K562 (cell line): ENCODE data around the gene GHR. TPM values are rescaled to one million over a fixed set of nuclear protein-coding genes. Genes with fewer than 3 reads are reported as not detected.

Source experiments
- ATAC-seq: fragments of 200-7000 bp; cut with Tn5 transposase; 3 replicates; pipeline ENCODE4 v1.9.1; 2020; ENCODE audit warnings: moderate library complexity
- BruUV-seq: library from RNA; stranded (reverse); fragments of 400-500 nt; replicated peaks from 2 replicates; lab custom pipeline; 2021; lab: Mats Ljungman, UMichigan
- CTCF ChIA-PET: fragments of 300-600 bp; formaldehyde crosslinking; extraction: SDS; loops from one replicate; lab custom pipeline; 2021; ENCODE audit warnings: low intra/inter-chr PET ratio; lab: Yijun Ruan, JAX
- POLR2A ChIA-PET: fragments of 300-600, 350-650 bp; sonication (Branson Sonifier 250); formaldehyde crosslinking; extraction: SDS; loops from one replicate; lab custom pipeline; 2021; ENCODE audit warnings: antibody characterized with exemption, inconsistent platforms; lab: Yijun Ruan, JAX
- DNase-seq, 4 experiments: peaks; one replicate each; pipeline versions ENCODE4 v3.0.0 to v3.0.0-alpha.2; 2011 to 2018; ENCODE audit warnings: low spot score in 3 of 4, mixed read lengths in 3 of 4; ENCODE audit errors: extremely low read depth in 1 of 4
- FAIRE-seq: peaks from 2 replicates; lab custom pipeline; 2011; peaks lifted over from hg19 to GRCh38; lab: Jason Lieb, UNC
- H2AFZ ChIP-seq: 2 replicates; pipeline ENCODE4 v1.6.0; 2011; ENCODE audit warnings: low read depth, low read length, control low read depth, inconsistent platforms
- H3K27ac ChIP-seq: fragments of 200-600 bp; 3 replicates; pipeline ENCODE4 v1.8.0; 2011; ENCODE audit warnings: low read depth, mild to moderate bottlenecking, control low read depth, inconsistent platforms, low read length, moderate library complexity, mixed read lengths; ENCODE audit errors: extremely low read depth
- H3K27me3 ChIP-seq, 2 experiments: fragments of 300-600 bp in 1 of 2; 2 replicates in 1 of 2; 3 replicates in 1 of 2; pipeline versions ENCODE4 v1.6.0 to v1.8.0; 2011; ENCODE audit warnings: inconsistent platforms in 2 of 2, low read length in 2 of 2, mild to moderate bottlenecking in 1 of 2, mixed read lengths in 1 of 2, moderate library complexity in 1 of 2; ENCODE audit not compliant: control insufficient read depth in 2 of 2, insufficient read depth in 2 of 2
- H3K36me3 ChIP-seq: fragments of 300-600 bp; 3 replicates; pipeline ENCODE4 v1.8.0; 2011; ENCODE audit warnings: mild to moderate bottlenecking, low read length, inconsistent platforms; ENCODE audit not compliant: control insufficient read depth, insufficient read depth
- H3K4me1 ChIP-seq, 2 experiments: fragments of 200-600 bp in 1 of 2; replicated peaks in 1 of 2; 2 replicates in 1 of 2; 3 replicates in 1 of 2; pipeline versions ENCODE4 v1.5.1 to v1.8.0; 2011; ENCODE audit warnings: inconsistent platforms in 2 of 2, low read length in 2 of 2, mild to moderate bottlenecking in 1 of 2, mixed read lengths in 1 of 2, moderate library complexity in 1 of 2; ENCODE audit not compliant: control insufficient read depth in 2 of 2, insufficient read depth in 2 of 2
- H3K4me2 ChIP-seq: 2 replicates; pipeline ENCODE4 v1.6.1; 2011; ENCODE audit warnings: low read length, control low read depth, inconsistent platforms, mixed read lengths; ENCODE audit not compliant: insufficient read depth
- H3K4me3 ChIP-seq: fragments of 200-600 bp; sonication (generic), shearing (Covaris generic); 2 replicates; pipeline ENCODE4 v1.5.1; 2016; ENCODE audit warnings: control low read depth, inconsistent platforms
- H3K79me2 ChIP-seq: fragments of 200-600 bp; 3 replicates; pipeline ENCODE4 v1.8.0; 2011; ENCODE audit warnings: low read length, inconsistent platforms; ENCODE audit not compliant: control insufficient read depth, insufficient read depth
- H3K9ac ChIP-seq, 2 experiments: 2 replicates each; pipeline versions ENCODE4 v1.6.0 to v1.6.1; 2011; ENCODE audit warnings: low read depth in 2 of 2, low read length in 2 of 2, control low read depth in 1 of 2, inconsistent platforms in 1 of 2, mild to moderate bottlenecking in 1 of 2, mixed read lengths in 1 of 2; ENCODE audit not compliant: insufficient read depth in 1 of 2
- H3K9me1 ChIP-seq: one replicate; pipeline ENCODE4 v1.6.0; 2011; ENCODE audit warnings: inconsistent platforms, mild to moderate bottlenecking, low read length, moderate library complexity; ENCODE audit not compliant: control insufficient read depth, insufficient read depth
- H3K9me3 ChIP-seq: replicated peaks from 2 replicates; pipeline ENCODE4 v1.5.1; 2011; ENCODE audit warnings: low read depth, low read length, inconsistent platforms; ENCODE audit not compliant: control insufficient read depth, insufficient read depth
- H4K20me1 ChIP-seq: replicated peaks from 2 replicates; pipeline ENCODE4 v1.6.1; 2011; ENCODE audit warnings: low read length, inconsistent platforms, mixed read lengths; ENCODE audit not compliant: control insufficient read depth, insufficient read depth
- ARHGAP35 ChIP-seq: fragments of 450-650 bp; IDR thresholded peaks from 2 replicates; pipeline ENCODE4 v1.6.1; 2018; ENCODE audit not compliant: partially characterized antibody
- ATF3 ChIP-seq, 2 experiments: fragments of 450-650 bp in 1 of 2; sonication (generic) in 1 of 2; formaldehyde crosslinking in 1 of 2; IDR thresholded peaks in 1 of 2; conservative IDR thresholded peaks in 1 of 2; 2 replicates each; pipeline versions ENCODE4 v1.6.1 to v1.8.1; 2016 to 2023; ENCODE audit warnings: mild to moderate bottlenecking in 2 of 2, moderate library complexity in 2 of 2, inconsistent platforms in 1 of 2, missing genetic modification reagents in 1 of 2
- BCLAF1 ChIP-seq, 2 experiments: fragments of 450-650 bp in 1 of 2; IDR thresholded peaks; 2 replicates each; pipeline ENCODE4 v1.6.1; 2011 to 2017; ENCODE audit warnings: low read depth in 2 of 2, antibody characterized with exemption in 1 of 2, borderline replicate concordance in 1 of 2, low read length in 1 of 2, mild to moderate bottlenecking in 1 of 2, mixed read lengths in 1 of 2; ENCODE audit not compliant: control insufficient read depth in 1 of 2
- DEAF1 ChIP-seq: fragments of 450-650 bp; formaldehyde crosslinking; IDR thresholded peaks from 2 replicates; pipeline ENCODE4 v1.4.0; 2020; ENCODE audit warnings: mild to moderate bottlenecking, moderate library complexity
- HES1 ChIP-seq: fragments of 450-650 bp; IDR thresholded peaks from 2 replicates; pipeline ENCODE4 v1.6.1; 2016; ENCODE audit warnings: low read depth, mild to moderate bottlenecking, moderate library complexity
- KDM1A ChIP-seq, 2 experiments: fragments of 450-650 bp; IDR thresholded peaks; 2 replicates each; pipeline ENCODE4 v1.6.1; 2016; ENCODE audit warnings: mild to moderate bottlenecking in 2 of 2
- KDM5B ChIP-seq: fragments of 200-600 bp; sonication (generic); IDR thresholded peaks from 2 replicates; pipeline ENCODE4 v1.6.1; 2012; ENCODE audit warnings: low read depth, mild to moderate bottlenecking, moderate library complexity, low read length, control low read depth, inconsistent platforms; ENCODE audit not compliant: insufficient replicate concordance
- MAFK ChIP-seq: IDR thresholded peaks from 2 replicates; pipeline ENCODE4 v1.6.1; 2011; ENCODE audit warnings: low read length, improper control_type of control experiment
- POLR3A ChIP-seq: IDR thresholded peaks from 2 replicates; pipeline ENCODE4 v1.6.1; 2011; ENCODE audit warnings: borderline replicate concordance, mild to moderate bottlenecking, moderate library complexity; ENCODE audit not compliant: insufficient read length, insufficient read depth; ENCODE audit errors: extremely low read depth
- RAD51 ChIP-seq: fragments of 450-650 bp; IDR thresholded peaks from 2 replicates; pipeline ENCODE4 v1.7.1; 2016; ENCODE audit warnings: low read depth, mild to moderate bottlenecking, borderline replicate concordance
- RFX5 ChIP-seq: IDR thresholded peaks from 2 replicates; pipeline ENCODE4 v1.6.1; 2011; ENCODE audit warnings: low read depth, mild to moderate bottlenecking, improper control_type of control experiment, low read length
- XRCC5 ChIP-seq: fragments of 200-400 bp; formaldehyde crosslinking; IDR thresholded peaks from 2 replicates; pipeline ENCODE4 v1.6.1; 2017; ENCODE audit warnings: low read depth, mild to moderate bottlenecking, low read length
- ZBTB7A ChIP-seq: IDR thresholded peaks from 2 replicates; pipeline ENCODE4 v1.6.1; 2011; ENCODE audit warnings: low read depth, mild to moderate bottlenecking, low read length, moderate library complexity, borderline replicate concordance; ENCODE audit not compliant: control insufficient read depth
- ZNF217 ChIP-seq: sonication (generic); formaldehyde crosslinking; IDR thresholded peaks from 2 replicates; pipeline ENCODE4 v1.8.0; 2022; ENCODE audit warnings: mild to moderate bottlenecking, missing genetic modification reagents
- ZNF239 ChIP-seq: fragments of 250-450 bp; sonication (Bioruptor Pico); IDR thresholded peaks from 2 replicates; pipeline ENCODE4 v1.4.0; 2020; ENCODE audit warnings: mild to moderate bottlenecking
- ZNF586 ChIP-seq: fragments of 450-650 bp; formaldehyde crosslinking; conservative IDR thresholded peaks from 2 replicates; pipeline ENCODE4 v1.4.0; 2020; ENCODE audit warnings: mild to moderate bottlenecking, moderate library complexity
- WGBS: fragments of 100-300 bp; shearing (Covaris generic); methylation state at CpG from one replicate; pipeline ENCODE4 v1.1.6; 2016; ENCODE audit warnings: low coverage, mixed read lengths; ENCODE audit not compliant: insufficient coverage; ENCODE audit errors: missing lambda C conversion rate; 5-methylcytosine and 5-hydroxymethylcytosine counted together
- in situ Hi-C: fragments of 300-500 bp; cut with MboI; formaldehyde crosslinking; loops from 4 replicates; pipeline ENCODE4 v1.15.0; 2018; ENCODE audit warnings: inconsistent platforms, mixed read lengths
- intact Hi-C: fragments of 100-400 bp; cut with micrococcal nuclease; formaldehyde crosslinking; loops from 2 replicates; pipeline ENCODE4 v1.14.2; 2022
- polyA plus RNA-seq, 8 experiments: library from polyadenylated mRNA; depleted of rRNA in 4 of 8; stranded (reverse) in 5 of 8; unstranded in 3 of 8; fragments of >200 nt; fragmentation: Nextera tagmentation in 2 of 8; fragmentation: Illumina TruSeq in 1 of 8; extraction: Ambion mirVana in 2 of 8; extraction: Trizol in 1 of 8; gene quantifications; 2 replicates each; pipeline versions ENCODE4 v1.2.1 to v1.2.3, GENCODE V29; 2011 to 2014; ENCODE audit warnings: inconsistent platforms in 1 of 8, missing spikeins in 1 of 8
- total RNA-seq, 7 experiments: library from RNA; depleted of rRNA in 6 of 7; stranded (reverse); fragments of >200 nt in 6 of 7; fragmentation: Illumina TruSeq in 2 of 7; extraction: Trizol in 2 of 7; gene quantifications; 2 replicates each; pipeline versions ENCODE4 v1.2.1 to v1.2.3, GENCODE V29; 2011 to 2021; ENCODE audit warnings: low replicate concordance in 1 of 7

Gene GHR
- total and polyA plus RNA-seq, 9 of the 15 experiments (the other 6 are each of a cell fraction or from before 2014, with no cell fraction given) = 0.01 to 0.13 (median 0.07) TPM; not detected in 5

- Histone ChIP-seq H3K27me3 (no peaks in the 10 kb centered on the region), H3K9ac (no peak overlapping the region), H3K4me2 (no peak overlapping the region), H3K27ac (no peak overlapping the region), H2AFZ (no peak overlapping the region), H3K36me3 (no peaks in the 10 kb centered on the region), H4K20me1 (no peaks in the 10 kb centered on the region), H3K4me3 (no peak overlapping the region), H3K4me1 (no peaks in the 10 kb centered on the region), H3K9me1 (no peaks in the 10 kb centered on the region), H3K9me3 (no peaks in the 10 kb centered on the region; the same call in 1 of the 2 replicates), H3K79me2 (no peaks in the 10 kb centered on the region)
- intact Hi-C loops (no loop called here), in situ Hi-C loops (no loop called here)
- DNase-seq = no peak
- no TSS peak for BruUV-seq
- WGBS = 3% methylated on average over 3 of the region's 3 CpGs
- POLR2A ChIA-PET = interaction anchor here (0.6 kb wide), 1 partner anchor 349 kb away, joined by 3 read pairs; no protein-coding TSS in a partner anchor
- FAIRE-seq = no peak
- no peak for ATAC-seq
- CTCF ChIA-PET = no interaction called here
- TF ChIP-seq ATF3 (IDR thresholded peaks at IDR 0.05) (no peak), ATF3 (CRISPR knock-in tag; conservative IDR thresholded peaks at IDR 0.05) (no peak), ZBTB7A (no peak), ARHGAP35 (no peak), HES1 (no peak), RFX5 (no peak), BCLAF1 (IDR thresholded peaks at IDR 0.05; ENCODE audit: borderline replicate concordance in 1 of 2, control insufficient read depth in 1 of 2, low read depth in 2 of 2, low read length in 1 of 2) (no peak), ZNF217 (no peak), DEAF1 (no peak), XRCC5 (no peak), ZNF239 (CRISPR knock-in tag) (no peak), KDM1A (IDR thresholded peaks at IDR 0.05) (no peak), ZNF586 (no peak), RAD51 (no peak), POLR3A (no peak), MAFK (no peak), KDM5B (no peak)
Measured at GRCh38 chr5:42543774-42544173, 120.5 kb downstream of the GHR start.
